ENCODE measurements around the gene RNU6-9. TPM values are rescaled to one million over a fixed set of nuclear protein-coding genes. Genes with fewer than 3 reads are reported as not detected.
A peak's percentile ranks its signal among the peaks of the same experiment; 100 is the strongest.

Gene RNU6-9
- total RNA-seq (not detected), polyA plus RNA-seq (not detected)

DNA sequence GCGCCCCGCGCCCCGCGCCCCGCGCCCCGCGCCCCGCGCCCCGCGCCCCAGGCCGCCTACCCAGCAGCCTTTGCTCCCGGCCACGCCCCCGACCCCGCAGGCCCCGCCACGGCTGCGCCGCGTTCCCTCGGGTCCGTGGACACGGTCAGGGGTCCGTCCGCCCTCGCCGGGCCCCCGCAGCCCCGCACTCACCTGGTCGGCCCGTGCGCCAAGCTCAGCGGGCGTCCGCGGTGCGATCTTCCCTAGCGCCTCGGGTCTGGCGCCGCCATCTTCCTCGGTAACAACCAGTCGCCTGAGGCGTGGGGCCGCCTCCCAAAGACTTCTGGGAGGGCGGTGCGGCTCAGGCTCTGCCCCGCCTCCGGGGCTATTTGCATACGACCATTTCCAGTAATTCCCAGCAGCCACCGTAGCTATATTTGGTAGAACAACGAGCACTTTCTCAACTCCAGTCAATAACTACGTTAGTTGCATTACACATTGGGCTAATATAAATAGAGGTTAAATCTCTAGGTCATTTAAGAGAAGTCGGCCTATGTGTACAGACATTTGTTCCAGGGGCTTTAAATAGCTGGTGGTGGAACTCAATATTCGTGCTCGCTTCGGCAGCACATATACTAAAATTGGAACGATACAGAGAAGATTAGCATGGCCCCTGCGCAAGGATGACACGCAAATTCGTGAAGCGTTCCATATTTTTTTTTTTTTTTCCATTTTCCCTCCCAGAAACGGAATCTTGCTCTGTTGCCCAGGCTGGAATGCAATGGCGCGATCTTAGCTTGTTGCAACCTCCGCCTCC, at the start of gene RNU6-9, which contains the start of gene MED16:
TSS of gene RNU6-9 (plus strand) at position 591 of the 796 bp plus-strand sequence.
TSS of gene MED16 (minus strand) at position 294 of the 796 bp plus-strand sequence. CDS start 2,056 bp downstream, outside the sequence.
- peak within 1 kb of the TSS; percentile 79 to 98 (median 96) for H3K27ac ChIP-seq
- no peaks in the 10 kb centered on the region for H3K27me3 ChIP-seq
- H3K9me3 ChIP-seq: no peaks in the 10 kb centered on the region
- peaks cover 0 to 4% (median 0%) of the 10 kb centered on the region in 3 donors for H3K4me1 ChIP-seq
- intact Hi-C loops (cut with DNase I): no loop called here
- DNase-seq: peak; percentile 90 to 97 (median 92)
- TF ChIP-seq, protein P1, sequence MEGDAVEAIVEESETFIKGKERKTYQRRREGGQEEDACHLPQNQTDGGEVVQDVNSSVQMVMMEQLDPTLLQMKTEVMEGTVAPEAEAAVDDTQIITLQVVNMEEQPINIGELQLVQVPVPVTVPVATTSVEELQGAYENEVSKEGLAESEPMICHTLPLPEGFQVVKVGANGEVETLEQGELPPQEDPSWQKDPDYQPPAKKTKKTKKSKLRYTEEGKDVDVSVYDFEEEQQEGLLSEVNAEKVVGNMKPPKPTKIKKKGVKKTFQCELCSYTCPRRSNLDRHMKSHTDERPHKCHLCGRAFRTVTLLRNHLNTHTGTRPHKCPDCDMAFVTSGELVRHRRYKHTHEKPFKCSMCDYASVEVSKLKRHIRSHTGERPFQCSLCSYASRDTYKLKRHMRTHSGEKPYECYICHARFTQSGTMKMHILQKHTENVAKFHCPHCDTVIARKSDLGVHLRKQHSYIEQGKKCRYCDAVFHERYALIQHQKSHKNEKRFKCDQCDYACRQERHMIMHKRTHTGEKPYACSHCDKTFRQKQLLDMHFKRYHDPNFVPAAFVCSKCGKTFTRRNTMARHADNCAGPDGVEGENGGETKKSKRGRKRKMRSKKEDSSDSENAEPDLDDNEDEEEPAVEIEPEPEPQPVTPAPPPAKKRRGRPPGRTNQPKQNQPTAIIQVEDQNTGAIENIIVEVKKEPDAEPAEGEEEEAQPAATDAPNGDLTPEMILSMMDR (IDR thresholded peaks at IDR 0.05): no peak
- peak; percentile 88 to 96 (median 94) for ATAC-seq
- 1 to 2% methylated on average over 55 to 69 of the region's 69 CpGs for WGBS, 2 donors
- peaks cover 0 to 12% (median 4%) of the 10 kb centered on the region in 3 donors for H3K36me3 ChIP-seq
- peak within 1 kb of the TSS; percentile 73 to 82 (median 78) for H3K4me3 ChIP-seq
- FAIRE-seq: no peak

DNA sequence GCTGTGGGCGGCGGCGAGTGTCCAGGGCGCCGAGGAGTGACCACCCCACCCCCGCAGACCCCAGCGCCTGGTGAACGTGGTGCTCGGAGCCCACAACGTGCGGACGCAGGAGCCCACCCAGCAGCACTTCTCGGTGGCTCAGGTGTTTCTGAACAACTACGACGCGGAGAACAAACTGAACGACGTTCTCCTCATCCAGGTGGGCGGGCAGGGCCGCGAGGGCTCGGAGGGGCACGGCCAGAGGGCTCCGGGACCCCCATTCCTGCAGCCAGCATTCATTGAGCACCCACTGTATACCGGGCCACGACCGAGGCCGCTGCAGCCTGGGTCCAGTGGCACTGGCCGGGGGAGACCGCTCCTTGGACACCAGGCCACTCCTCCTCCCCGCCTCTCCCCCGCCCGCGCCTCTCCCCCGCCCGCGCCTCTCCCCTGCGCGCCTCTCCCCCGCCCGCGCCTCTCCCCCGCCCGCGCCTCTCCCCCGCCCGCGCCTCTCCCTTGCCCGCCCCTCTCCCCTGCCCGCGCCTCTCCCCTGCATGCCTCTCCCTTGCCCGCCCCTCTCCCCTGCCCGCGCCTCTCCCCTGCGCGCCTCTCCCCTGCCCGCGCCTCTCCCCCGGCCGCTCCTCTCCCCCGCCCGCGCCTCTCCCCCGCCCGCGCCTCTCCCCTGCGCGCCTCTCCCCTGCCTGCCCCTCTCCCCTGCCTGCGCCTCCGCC, 49.3 kb upstream of the RNU6-9 start:
- peaks cover 0 to 8% (median 7%) of the 10 kb centered on the region in 3 donors for H3K4me1 ChIP-seq

DNA sequence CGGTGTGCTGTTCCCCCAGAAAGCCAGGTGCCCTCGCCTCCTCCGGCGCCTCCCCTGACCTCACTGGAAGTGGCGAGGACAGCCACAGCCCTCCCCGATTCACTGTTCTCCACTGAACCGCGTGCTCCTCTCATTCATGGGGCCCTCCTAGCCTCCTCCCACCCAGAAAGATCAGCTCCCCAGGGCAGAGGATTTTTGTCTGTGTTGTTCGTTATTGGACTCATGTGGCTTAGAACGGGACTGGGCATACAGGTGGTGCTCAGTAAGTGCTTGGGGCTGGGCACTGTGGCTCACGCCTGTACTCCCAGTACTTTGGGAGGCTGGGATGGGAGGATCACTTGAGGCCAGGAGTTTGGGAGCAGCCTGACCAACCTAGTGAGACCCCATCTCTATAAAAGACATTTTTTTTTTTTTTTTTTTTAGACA, 48.7 kb upstream of the RNU6-9 start:
- intact Hi-C loops (cut with DNase I): no loop called here
- FAIRE-seq: no peak
- Histone ChIP-seq H3K9me3 (no peaks in the 10 kb centered on the region), H3K4me3 (no peak overlapping the region), H3K27me3 (no peaks in the 10 kb centered on the region), H3K4me1 (peaks cover 0 to 8% (median 7%) of the 10 kb centered on the region in 3 donors), H3K27ac (no peak overlapping the region), H3K36me3 (no peaks in the 10 kb centered on the region)
- TF ChIP-seq, protein P1 (IDR thresholded peaks at IDR 0.05): no peak
- ATAC-seq: peak in 1 of 4 donors; percentile 9
- 16 to 32% methylated on average over 11 of the region's 11 CpGs for WGBS, 2 donors
- DNase-seq: no peak

More for the DNA sequence above, 49.3 kb upstream of the RNU6-9 start:
- Histone ChIP-seq H3K36me3 (no peaks in the 10 kb centered on the region), H3K27ac (no peak overlapping the region), H3K9me3 (no peaks in the 10 kb centered on the region), H3K4me3 (peak overlapping the region in 1 of 4 donors; percentile 33), H3K27me3 (no peaks in the 10 kb centered on the region)
- FAIRE-seq (no peak), ATAC-seq (peak in 3 of 4 donors; percentile 29 to 76 (median 45)), DNase-seq (no peak)
- intact Hi-C loops (cut with DNase I): no loop called here
- TF ChIP-seq, protein P1 (IDR thresholded peaks at IDR 0.05): no peak
- 4 to 14% methylated on average over 30 to 61 of the region's 70 CpGs for WGBS, 2 donors

DNA sequence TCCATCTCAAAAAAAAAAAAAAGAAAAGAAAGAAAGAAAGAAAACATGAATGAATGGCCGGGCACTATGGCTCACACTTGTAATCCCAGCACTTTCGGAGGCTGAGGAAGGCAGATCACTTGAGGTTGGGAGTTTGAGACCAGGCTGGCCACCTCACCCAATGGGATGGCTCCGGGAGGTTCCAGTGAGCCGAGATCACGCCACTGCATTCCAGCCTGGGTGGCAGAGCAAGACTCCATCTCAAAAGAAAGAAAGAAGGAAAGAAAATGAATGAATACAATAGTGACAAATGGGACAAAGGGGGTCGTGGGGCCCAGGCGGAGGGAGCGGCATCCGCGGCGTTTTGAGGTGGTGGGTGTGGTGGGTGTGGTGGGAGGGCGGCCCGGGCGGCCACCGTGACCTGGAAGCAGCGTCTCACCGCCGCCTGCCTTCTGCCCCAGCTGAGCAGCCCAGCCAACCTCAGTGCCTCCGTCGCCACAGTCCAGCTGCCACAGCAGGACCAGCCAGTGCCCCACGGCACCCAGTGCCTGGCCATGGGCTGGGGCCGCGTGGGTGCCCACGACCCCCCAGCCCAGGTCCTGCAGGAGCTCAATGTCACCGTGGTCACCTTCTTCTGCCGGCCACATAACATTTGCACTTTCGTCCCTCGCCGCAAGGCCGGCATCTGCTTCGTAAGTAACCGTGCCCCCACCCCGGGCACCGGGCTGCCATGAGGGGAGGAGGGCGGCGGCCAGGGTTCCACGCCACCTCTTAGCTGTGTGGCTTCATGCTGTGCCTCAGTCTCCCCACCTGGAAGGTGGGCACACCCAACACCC, 47.4 kb upstream of the RNU6-9 start:
- Histone ChIP-seq H3K4me3 (no peak overlapping the region), H3K9me3 (no peaks in the 10 kb centered on the region), H3K36me3 (no peaks in the 10 kb centered on the region), H3K27me3 (no peaks in the 10 kb centered on the region), H3K27ac (no peak overlapping the region), H3K4me1 (peaks cover 0 to 12% (median 7%) of the 10 kb centered on the region in 3 donors)
- intact Hi-C loops (cut with DNase I): no loop called here
- DNase-seq (peak in 1 of 6 donors; percentile 63), ATAC-seq (no peak), FAIRE-seq (no peak)
- TF ChIP-seq, protein P1 (IDR thresholded peaks at IDR 0.05): no peak
- 56 to 71% methylated on average over 37 of the region's 37 CpGs for WGBS, 2 donors

All from pancreas (tissue), 10 donors.